Measurements from ENCODE around the gene PRR32.
A peak's percentile ranks its signal among the peaks of the same experiment; 100 is the strongest.
"Not testable (repeated sequence)": the region's sequence is repeated elsewhere in the genome, so short reads cannot be mapped to it uniquely, and the experiment has no call there.

Gene PRR32, protein sequence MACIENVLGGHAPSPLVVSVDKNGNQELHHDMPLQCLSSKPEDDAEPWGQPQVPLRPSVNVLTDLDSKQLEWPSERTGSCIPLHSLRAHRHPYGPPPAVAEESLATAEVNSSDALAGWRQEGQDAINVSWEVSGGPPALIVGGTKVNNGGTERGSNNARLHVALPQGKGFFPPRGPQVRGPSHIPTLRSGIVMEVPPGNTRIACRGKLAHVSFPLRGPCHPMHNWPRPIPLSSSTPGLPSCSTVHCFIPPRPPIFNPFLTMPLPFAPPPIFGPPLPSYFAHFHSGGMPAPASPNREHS

DNA sequence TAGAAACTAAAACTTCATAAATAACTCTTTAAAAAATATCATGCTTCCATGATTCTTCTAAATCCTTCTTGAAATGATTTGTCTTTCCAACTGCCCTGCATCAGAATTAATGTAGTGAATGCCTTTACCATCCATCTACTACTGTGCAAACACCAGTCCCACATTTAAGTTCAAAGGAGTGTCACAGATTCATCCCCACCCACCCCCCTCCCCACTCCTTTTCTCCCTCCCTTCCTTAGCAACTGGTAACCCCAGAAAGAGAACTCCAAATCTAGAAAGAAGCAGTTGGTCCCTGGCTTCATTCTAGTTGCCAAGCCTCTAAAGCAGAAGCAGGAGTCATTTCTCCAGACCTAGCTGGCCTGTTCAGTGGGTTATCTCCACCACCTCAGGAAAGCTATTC lies at the start of gene PRR32:
Gene PRR32, plus strand, starts transcription at position 301 of the 400 bp plus-strand sequence. CDS start 115 bp downstream, outside the sequence.
- DNase-seq = no peak

- peak; percentile 45 for DNase-seq
Observed at GRCh38 chrX:126770179-126770578, 49.4 kb upstream of the PRR32 start.

GRCh38 chrX:126785539-126785938 lies 34.0 kb upstream of the PRR32 start:
- DNase-seq = no peak

DNA sequence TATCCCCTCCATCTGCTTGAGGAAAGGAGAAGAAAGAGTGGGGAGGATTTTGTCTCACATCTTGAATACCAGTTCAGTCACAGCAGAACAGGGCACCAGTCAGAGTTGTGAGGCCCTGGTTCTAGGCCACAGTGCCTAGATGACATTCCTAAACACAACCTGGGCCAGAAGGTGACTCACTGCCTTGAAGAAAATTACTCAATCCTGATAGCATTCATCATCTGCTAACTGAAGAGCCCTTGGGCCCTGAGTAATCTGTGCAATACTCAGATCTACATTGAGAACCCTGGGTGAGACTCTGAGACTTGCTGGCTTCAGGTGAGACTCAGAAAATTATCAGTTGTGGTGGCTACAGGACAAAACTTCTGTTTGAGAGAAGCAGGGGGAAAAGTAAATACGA lies 20.5 kb upstream of the PRR32 start:
- no peak for DNase-seq

DNA sequence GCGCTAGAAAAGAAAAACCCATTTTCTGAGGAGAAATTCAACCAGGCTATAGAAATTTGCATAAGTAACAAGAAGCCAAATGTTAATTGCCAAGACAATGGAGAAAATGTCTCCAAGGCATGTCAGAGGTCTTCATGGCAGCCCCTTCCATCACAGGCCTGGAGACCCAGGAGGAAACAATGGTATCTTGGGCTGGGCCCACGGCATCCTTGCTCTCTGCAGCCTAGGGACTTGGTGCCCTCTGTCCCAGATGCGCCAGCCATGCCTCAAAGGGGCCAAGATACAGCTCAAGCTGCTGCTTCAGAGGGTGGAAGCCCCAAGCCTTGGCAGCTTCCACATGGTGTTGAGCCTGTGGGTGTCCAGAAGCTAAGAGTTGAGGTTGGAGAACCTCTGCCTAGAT lies 12.7 kb upstream of the PRR32 start:
- not testable (repeated sequence) for DNase-seq

DNA sequence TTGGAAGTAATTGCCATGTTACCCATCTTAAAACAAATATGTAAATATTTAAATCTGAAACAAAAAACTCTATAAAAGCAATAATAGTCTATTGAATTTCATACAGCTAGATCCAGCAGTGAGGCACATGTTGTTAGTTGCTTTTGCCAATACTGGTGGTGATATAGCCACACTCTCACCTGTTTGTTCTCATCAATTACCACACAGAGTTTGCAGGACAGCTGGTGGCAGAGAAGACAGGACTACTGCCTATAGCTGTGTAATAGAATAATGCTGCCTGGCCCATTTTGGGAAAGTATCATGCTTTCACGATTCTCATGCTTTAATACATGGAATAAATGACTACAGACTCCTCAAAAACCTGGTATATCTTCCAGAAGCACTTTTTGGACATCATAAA lies 3.7 kb upstream of the PRR32 start:
- DNase-seq = no peak

DNA sequence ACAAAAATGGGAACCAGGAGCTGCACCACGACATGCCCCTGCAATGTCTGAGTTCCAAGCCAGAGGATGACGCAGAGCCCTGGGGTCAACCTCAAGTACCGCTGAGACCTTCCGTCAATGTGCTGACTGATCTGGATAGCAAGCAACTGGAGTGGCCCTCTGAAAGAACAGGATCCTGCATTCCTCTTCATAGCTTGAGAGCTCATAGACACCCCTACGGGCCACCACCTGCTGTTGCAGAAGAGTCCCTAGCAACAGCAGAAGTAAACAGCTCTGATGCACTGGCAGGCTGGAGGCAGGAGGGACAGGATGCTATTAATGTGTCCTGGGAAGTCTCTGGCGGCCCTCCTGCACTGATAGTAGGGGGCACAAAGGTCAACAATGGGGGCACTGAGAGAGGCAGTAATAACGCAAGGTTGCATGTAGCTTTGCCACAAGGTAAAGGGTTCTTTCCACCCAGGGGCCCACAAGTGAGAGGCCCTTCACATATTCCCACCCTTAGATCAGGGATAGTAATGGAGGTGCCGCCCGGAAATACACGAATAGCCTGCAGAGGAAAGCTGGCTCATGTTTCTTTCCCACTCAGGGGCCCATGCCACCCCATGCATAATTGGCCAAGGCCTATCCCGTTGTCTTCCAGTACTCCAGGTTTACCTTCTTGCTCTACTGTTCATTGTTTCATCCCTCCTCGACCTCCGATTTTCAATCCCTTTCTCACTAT lies 1.3 kb downstream of the PRR32 start:
- DNase-seq = no peak

- no peak for DNase-seq
Observed at GRCh38 chrX:126824338-126825007, 4.9 kb downstream of the PRR32 start.

- DNase-seq = no peak
Observed at GRCh38 chrX:126825566-126826193, 6.2 kb downstream of the PRR32 start.

DNA sequence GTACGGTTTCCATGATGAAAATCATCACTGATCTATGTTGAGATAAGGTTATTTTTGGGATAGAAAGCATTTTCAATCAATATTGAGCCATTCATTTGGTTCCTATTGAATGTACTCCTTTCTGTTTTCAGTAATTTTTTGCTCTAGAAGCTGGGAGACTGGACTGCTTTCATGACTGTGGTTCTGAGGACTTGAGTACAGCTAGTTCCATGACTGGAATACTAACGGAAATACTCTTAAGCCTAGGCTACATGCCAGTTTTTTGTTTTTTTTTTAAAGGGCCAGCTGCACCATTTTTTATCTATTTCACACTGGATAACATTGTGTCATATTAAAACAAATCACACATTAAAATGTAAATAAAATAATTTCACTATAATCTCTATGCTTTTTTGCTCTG lies 16.7 kb downstream of the PRR32 start:
- no peak for DNase-seq

DNA sequence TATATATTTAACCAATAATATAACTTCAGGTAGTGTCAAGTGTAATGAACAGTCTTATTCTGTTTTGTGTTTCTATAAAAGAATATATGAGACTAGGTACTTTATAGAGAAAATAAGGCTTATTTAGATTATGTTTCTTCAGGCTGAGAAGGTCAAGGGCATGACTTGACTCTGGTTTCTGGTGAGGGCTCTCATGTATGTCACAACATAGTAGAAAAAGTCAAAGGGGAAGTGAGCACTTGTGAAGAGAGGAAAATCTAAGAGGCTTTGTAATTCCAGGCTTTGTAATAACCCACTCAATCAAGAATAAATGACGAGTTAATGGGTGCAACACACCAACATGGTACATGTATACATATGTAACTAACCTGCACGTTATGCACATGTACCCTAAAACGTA lies 27.6 kb downstream of the PRR32 start:
- no peak for DNase-seq

DNA sequence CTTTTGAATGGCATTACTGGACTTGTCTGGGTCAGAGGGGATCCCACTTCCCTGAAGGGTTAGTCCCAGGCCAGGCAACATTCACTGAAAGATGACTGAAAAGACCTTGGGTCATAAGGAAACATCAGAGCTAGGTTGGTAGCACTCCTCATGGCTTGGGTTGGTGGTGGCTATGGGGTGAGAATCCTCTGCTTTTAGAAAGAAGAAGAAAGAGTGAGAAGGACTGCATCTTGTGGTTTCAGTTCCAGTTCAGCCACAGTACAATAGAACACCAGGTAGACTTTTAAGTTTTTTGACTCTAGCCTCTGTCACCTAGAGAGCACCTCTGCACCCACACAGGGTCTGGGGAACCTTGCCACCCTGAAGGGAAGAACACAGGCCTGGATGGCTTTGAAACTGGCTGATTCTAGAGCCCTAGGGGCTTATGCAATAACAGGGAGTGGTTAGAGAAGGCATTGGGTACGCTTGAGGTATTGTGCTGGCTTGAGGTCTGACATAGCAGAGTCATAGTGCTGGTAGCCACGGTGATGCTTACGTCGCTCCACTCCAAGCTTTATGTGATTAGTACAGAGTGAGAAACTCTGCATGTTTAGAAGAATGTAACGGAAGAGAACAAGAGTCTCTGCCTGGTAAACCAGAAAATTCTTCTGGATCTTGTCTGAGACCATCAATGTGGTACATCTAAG lies 36.5 kb downstream of the PRR32 start:
- no peak for DNase-seq
